Naive thymus-derived CD4-positive, alpha-beta T cell (primary cell): ENCODE results near the gene POLR2M. TPM values are rescaled to one million over a fixed set of nuclear protein-coding genes. Genes with fewer than 3 reads are reported as not detected.
A peak's percentile ranks its signal among the peaks of the same experiment; 100 is the strongest.

Source experiments
- ATAC-seq: fragments of 150-1000 bp; cut with Tn5 transposase; 2 replicates; pipeline ENCODE4 v1.10.0; 2021; ENCODE audit warnings: mild to moderate bottlenecking, moderate library complexity
- CTCF ChIA-PET: fragments of 350-600 bp; sonication (Branson Sonifier 250); formaldehyde crosslinking; loops from one replicate; lab custom pipeline; 2021; ENCODE audit warnings: antibody characterized with exemption; lab: Charles Lee
- POLR2A ChIA-PET: fragments of 350-600 bp; sonication (Branson Sonifier 250); formaldehyde crosslinking; loops from one replicate; lab custom pipeline; 2021; ENCODE audit warnings: antibody characterized with exemption, inconsistent platforms; lab: Charles Lee
- DNase-seq, 9 donors: peaks; one replicate each; pipeline versions ENCODE4 v3.0.0 to v3.0.0-alpha.2; 2020 to 2022; ENCODE audit warnings: mixed read lengths in 1 of 9
- H3K27ac ChIP-seq: one replicate; pipeline ENCODE4 v1.7.0; 2013; ENCODE audit warnings: mild to moderate bottlenecking, low read depth, low read length, moderate library complexity
- H3K27me3 ChIP-seq, 2 donors: one replicate each; pipeline ENCODE4 v1.7.0; 2013; ENCODE audit warnings: low read length in 2 of 2, mild to moderate bottlenecking in 2 of 2, moderate library complexity in 2 of 2; ENCODE audit not compliant: control insufficient read depth in 2 of 2, insufficient read depth in 2 of 2
- H3K36me3 ChIP-seq, 3 experiments: 1 replicate in 2 of 3; 2 replicates in 1 of 3; pipeline ENCODE4 v1.7.0; 2013; ENCODE audit warnings: low read length in 3 of 3, mild to moderate bottlenecking in 3 of 3, moderate library complexity in 1 of 3; ENCODE audit not compliant: insufficient read depth in 3 of 3, control insufficient read depth in 2 of 3
- H3K4me1 ChIP-seq, 2 donors: one replicate each; pipeline ENCODE4 v1.7.0; 2013; ENCODE audit warnings: low read length in 2 of 2, mild to moderate bottlenecking in 2 of 2, moderate library complexity in 1 of 2; ENCODE audit not compliant: control insufficient read depth in 2 of 2, insufficient read depth in 2 of 2
- H3K4me3 ChIP-seq: 2 replicates; pipeline ENCODE4 v1.7.0; 2013; ENCODE audit warnings: mild to moderate bottlenecking, low read length
- H3K9me3 ChIP-seq, 3 experiments: 1 replicate in 2 of 3; 2 replicates in 1 of 3; pipeline ENCODE4 v1.7.0; 2013; ENCODE audit warnings: low read length in 3 of 3; ENCODE audit not compliant: control insufficient read depth in 2 of 3
- H3K27ac Mint-ChIP-seq, 9 donors: one replicate each; pipeline ENCODE4 v1.8.0; 2020 to 2022; ENCODE audit warnings: mixed read lengths in 9 of 9, mild to moderate bottlenecking in 8 of 9, moderate library complexity in 5 of 9, inconsistent platforms in 2 of 9
- H3K27me3 Mint-ChIP-seq, 5 donors: one replicate each; pipeline ENCODE4 v1.8.0; 2021 to 2022; ENCODE audit warnings: mixed read lengths in 5 of 5, mild to moderate bottlenecking in 1 of 5
- H3K36me3 Mint-ChIP-seq, 5 donors: one replicate each; pipeline ENCODE4 v1.8.0; 2020 to 2022; ENCODE audit warnings: mixed read lengths in 5 of 5, mild to moderate bottlenecking in 3 of 5, inconsistent platforms in 1 of 5
- H3K4me1 Mint-ChIP-seq, 7 donors: one replicate each; pipeline ENCODE4 v1.8.0; 2020 to 2022; ENCODE audit warnings: mixed read lengths in 7 of 7, mild to moderate bottlenecking in 3 of 7, inconsistent platforms in 1 of 7
- H3K4me3 Mint-ChIP-seq, 10 donors: one replicate each; pipeline ENCODE4 v1.8.0; 2020 to 2022; ENCODE audit warnings: mild to moderate bottlenecking in 10 of 10, mixed read lengths in 10 of 10, moderate library complexity in 6 of 10, inconsistent platforms in 2 of 10
- H3K9me3 Mint-ChIP-seq, 11 donors: one replicate each; pipeline ENCODE4 v1.8.0; 2020 to 2022; ENCODE audit warnings: mixed read lengths in 11 of 11, mild to moderate bottlenecking in 4 of 11, inconsistent platforms in 1 of 11, moderate library complexity in 1 of 11
- intact Hi-C, 2 donors: fragments of 100-400 bp; cut with micrococcal nuclease; formaldehyde crosslinking; loops; one replicate each; pipeline ENCODE4 v1.15.1; 2023
- polyA plus RNA-seq, 2 donors: library from polyadenylated mRNA; unstranded; fragments of 300-500 nt; fragmentation: Illumina TruSeq; gene quantifications; one replicate each; pipeline ENCODE4 v1.2.3, GENCODE V29; 2021
- total RNA-seq, 6 experiments: library from RNA in 5 of 6; stranded (reverse) in 5 of 6; gene quantifications; 1 replicate in 5 of 6; 2 replicates in 1 of 6; pipeline ENCODE4 v1.2.3 and lab custom pipeline; 2021 to 2026

POLR2M gene
- total and polyA plus RNA-seq, 7 experiments from 2014 or later: 60.4 to 105 (median 74.9) TPM

GRCh38 chr15:57747206-57747896, 40.8 kb downstream of the POLR2M start:
- ChIA-PET CTCF (no interaction called here), POLR2A (no interaction called here)
- no peaks in the 10 kb centered on the region for H3K4me1 ChIP-seq
- Mint-ChIP-seq H3K27me3 (peaks cover 0 to 8% (median 0%) of the 10 kb centered on the region in 5 donors), H3K9me3 (peaks cover 0 to 6% (median 0%) of the 10 kb centered on the region in 11 donors), H3K4me1 (peaks cover 0 to 7% (median 0%) of the 10 kb centered on the region in 7 donors), H3K4me3 (peak overlapping the region; percentile 8 to 80 (median 54)), H3K36me3 (peaks cover 0 to 9% (median 5%) of the 10 kb centered on the region in 5 donors), H3K27ac (peak overlapping the region in 8 of 9 donors; percentile 32 to 77 (median 60))
- no peaks in the 10 kb centered on the region for H3K27me3 ChIP-seq
- peak overlapping the region; percentile 10 for H3K4me3 ChIP-seq
- no peaks in the 10 kb centered on the region for H3K9me3 ChIP-seq
- intact Hi-C loops: loop anchor here in 1 of 2 donors (5.0 kb wide), 1 partner anchor 325 kb away; no protein-coding TSS in a partner anchor
- H3K27ac ChIP-seq: no peak overlapping the region
- H3K36me3 ChIP-seq: no peaks in the 10 kb centered on the region
- DNase-seq: peak in 5 of 9 donors; percentile 10 to 53 (median 26)
- ATAC-seq: peak; percentile 53

- Histone ChIP-seq H3K4me3 (no peak overlapping the region), H3K27me3 (no peaks in the 10 kb centered on the region), H3K36me3 (no peaks in the 10 kb centered on the region), H3K4me1 (no peaks in the 10 kb centered on the region), H3K9me3 (no peaks in the 10 kb centered on the region), H3K27ac (no peak overlapping the region)
- DNase-seq (no peak), ATAC-seq (no peak)
- Mint-ChIP-seq H3K27ac (no peak overlapping the region), H3K27me3 (peaks cover 0 to 8% (median 0%) of the 10 kb centered on the region in 5 donors), H3K36me3 (peaks cover 0 to 3% (median 1%) of the 10 kb centered on the region in 5 donors), H3K9me3 (peaks cover 0 to 3% (median 0%) of the 10 kb centered on the region in 11 donors), H3K4me1 (peaks cover 0 to 7% (median 0%) of the 10 kb centered on the region in 7 donors), H3K4me3 (no peak overlapping the region)
- intact Hi-C loops: loop anchor here (1.0 to 5.0 kb wide), 2 partner anchors 110 to 111 kb away; no protein-coding TSS in a partner anchor
- CTCF ChIA-PET: interaction anchor here (0.7 to 1.9 kb wide), 3 partner anchors 18 to 109 kb away, joined by 3 to 5 read pairs (median 3); no protein-coding TSS in a partner anchor
- POLR2A ChIA-PET: no interaction called here
Observed at GRCh38 chr15:57751177-57751800, 44.8 kb downstream of the POLR2M start.

DNA sequence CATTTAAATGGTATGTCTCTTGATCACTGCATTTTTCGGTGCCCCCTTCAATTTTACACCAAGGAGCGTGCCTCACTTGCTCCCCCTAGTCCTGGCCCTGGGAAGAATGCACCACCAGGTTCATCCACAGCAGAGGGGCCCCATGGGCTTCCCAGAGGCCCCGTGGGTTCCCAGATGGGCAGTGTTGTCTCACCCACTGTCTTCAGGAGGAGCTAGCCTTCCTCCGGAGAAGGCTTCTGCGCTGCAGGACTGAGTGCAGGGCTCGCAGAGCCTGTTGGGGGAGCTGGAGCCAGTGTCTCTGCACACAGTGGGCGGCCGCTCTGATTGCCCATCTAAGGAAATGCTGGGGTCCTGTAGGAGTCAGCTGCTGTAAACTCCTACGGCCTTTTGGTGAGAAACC, 45.9 kb downstream of the POLR2M start:
- Histone ChIP-seq H3K9me3 (no peaks in the 10 kb centered on the region), H3K27ac (no peak overlapping the region), H3K36me3 (no peaks in the 10 kb centered on the region), H3K27me3 (no peaks in the 10 kb centered on the region), H3K4me3 (no peak overlapping the region), H3K4me1 (no peaks in the 10 kb centered on the region)
- Mint-ChIP-seq H3K4me3 (no peak overlapping the region), H3K36me3 (peaks cover 0 to 3% (median 0%) of the 10 kb centered on the region in 5 donors), H3K4me1 (peaks cover 0 to under 1% (median 0%) of the 10 kb centered on the region in 7 donors), H3K9me3 (no peaks in the 10 kb centered on the region), H3K27me3 (peaks cover 0 to 8% (median 0%) of the 10 kb centered on the region in 5 donors), H3K27ac (no peak overlapping the region)
- ChIA-PET POLR2A (no interaction called here), CTCF (interaction anchor here (0.7 kb wide), 1 partner anchor 109 kb away, joined by 3 read pairs; no protein-coding TSS in a partner anchor)
- ATAC-seq (no peak), DNase-seq (no peak)
- intact Hi-C loops: loop anchor here in 1 of 2 donors (5.0 kb wide), 1 partner anchor 110 kb away; no protein-coding TSS in a partner anchor

DNA sequence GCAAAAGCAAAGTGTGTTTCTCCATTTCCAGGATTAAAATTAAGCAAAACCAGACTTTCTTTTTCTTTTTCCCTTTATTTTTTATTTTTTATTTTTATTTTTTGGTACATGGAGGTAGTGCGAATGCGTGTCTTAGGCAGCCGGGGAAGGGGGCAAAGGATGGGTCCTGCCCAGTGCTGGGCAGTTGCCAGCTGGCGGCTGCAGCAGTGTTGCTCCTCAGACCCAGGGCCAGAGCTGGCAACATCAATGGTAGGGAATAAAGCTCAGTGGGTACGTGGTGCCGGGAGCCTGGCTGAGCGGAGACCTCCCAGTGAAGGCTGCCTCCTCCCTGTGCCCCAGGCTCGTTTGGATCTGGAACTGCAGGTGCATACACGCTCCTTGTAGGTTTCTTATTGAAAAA, 46.3 kb downstream of the POLR2M start:
- H3K36me3 ChIP-seq: no peaks in the 10 kb centered on the region
- Mint-ChIP-seq H3K4me1 (no peaks in the 10 kb centered on the region), H3K36me3 (peaks cover 0 to 3% (median 0%) of the 10 kb centered on the region in 5 donors), H3K4me3 (no peak overlapping the region), H3K27ac (no peak overlapping the region), H3K9me3 (no peaks in the 10 kb centered on the region), H3K27me3 (peaks cover 0 to 9% (median 0%) of the 10 kb centered on the region in 5 donors)
- ChIA-PET POLR2A (no interaction called here), CTCF (interaction anchor here (0.6 to 0.7 kb wide), 2 partner anchors 77 to 108 kb away, joined by 3 read pairs; no protein-coding TSS in a partner anchor)
- H3K9me3 ChIP-seq: no peaks in the 10 kb centered on the region
- H3K4me1 ChIP-seq: no peaks in the 10 kb centered on the region
- ATAC-seq (no peak), DNase-seq (no peak)
- no peak overlapping the region for H3K27ac ChIP-seq
- H3K27me3 ChIP-seq: no peaks in the 10 kb centered on the region
- intact Hi-C loops: loop anchor here in 1 of 2 donors (5.0 kb wide), 1 partner anchor 109 kb away; no protein-coding TSS in a partner anchor
- H3K4me3 ChIP-seq: no peak overlapping the region

DNA sequence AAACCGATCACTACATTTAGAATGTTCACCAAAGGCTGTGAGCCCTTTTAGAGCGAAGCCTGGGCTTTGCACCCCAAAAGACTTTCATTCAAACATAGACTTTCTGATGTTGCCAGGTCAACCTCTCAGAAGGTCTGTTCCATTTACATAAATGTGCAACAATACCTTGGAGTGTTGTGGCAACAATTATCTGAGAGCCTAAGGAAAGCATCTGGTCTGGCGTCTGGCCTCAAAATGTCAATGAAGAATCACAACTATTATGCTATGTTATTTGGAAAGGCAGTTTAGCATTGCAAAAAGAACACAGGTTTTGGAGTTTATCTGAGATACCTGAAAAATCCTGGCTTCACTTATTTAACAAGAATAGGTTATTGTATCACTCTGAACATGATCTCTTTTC, 50.0 kb downstream of the POLR2M start:
- Mint-ChIP-seq H3K36me3 (peaks cover 0 to 3% (median 0%) of the 10 kb centered on the region in 5 donors), H3K9me3 (no peaks in the 10 kb centered on the region), H3K27me3 (peaks cover 0 to 15% (median 0%) of the 10 kb centered on the region in 5 donors), H3K27ac (no peak overlapping the region), H3K4me1 (no peaks in the 10 kb centered on the region), H3K4me3 (no peak overlapping the region)
- no peaks in the 10 kb centered on the region for H3K36me3 ChIP-seq
- H3K27ac ChIP-seq: no peak overlapping the region
- POLR2A ChIA-PET: no interaction called here
- CTCF ChIA-PET: no interaction called here
- H3K27me3 ChIP-seq: no peaks in the 10 kb centered on the region
- H3K4me3 ChIP-seq: no peak overlapping the region
- intact Hi-C loops: no loop called here
- DNase-seq (no peak), ATAC-seq (no peak)
- no peaks in the 10 kb centered on the region for H3K9me3 ChIP-seq
- H3K4me1 ChIP-seq: no peaks in the 10 kb centered on the region

DNA sequence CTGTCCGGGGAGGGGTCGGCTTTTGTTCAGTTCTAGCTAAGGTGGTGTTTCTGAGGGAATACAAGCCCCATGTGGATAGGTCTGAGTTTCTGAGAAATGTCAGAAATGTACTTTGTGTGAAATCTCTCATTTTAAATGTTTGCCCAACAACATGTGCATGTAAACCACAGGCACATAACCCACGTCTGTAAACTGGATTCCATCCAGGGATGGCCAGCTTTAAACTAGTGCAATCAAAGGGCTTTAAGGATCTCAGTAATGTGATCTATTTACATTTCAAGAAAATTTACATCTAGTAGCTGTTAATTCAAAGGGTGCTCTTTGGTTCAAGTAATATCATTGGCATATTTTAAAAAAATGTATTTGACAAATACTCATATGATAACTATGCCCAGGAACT, 52.0 kb downstream of the POLR2M start:
- H3K9me3 Mint-ChIP-seq: no peaks in the 10 kb centered on the region
- Histone ChIP-seq H3K4me1 (no peaks in the 10 kb centered on the region), H3K36me3 (no peaks in the 10 kb centered on the region), H3K27ac (no peak overlapping the region), H3K4me3 (no peak overlapping the region), H3K9me3 (no peaks in the 10 kb centered on the region), H3K27me3 (no peaks in the 10 kb centered on the region)
- no peak overlapping the region for H3K4me3 Mint-ChIP-seq
- H3K4me1 Mint-ChIP-seq: peaks cover 0 to 4% (median 0%) of the 10 kb centered on the region in 7 donors
- H3K27me3 Mint-ChIP-seq: peaks cover 0 to 31% (median 0%) of the 10 kb centered on the region in 5 donors
- ChIA-PET POLR2A (no interaction called here), CTCF (no interaction called here)
- DNase-seq: no peak
- intact Hi-C loops: no loop called here
- no peak overlapping the region for H3K27ac Mint-ChIP-seq
- H3K36me3 Mint-ChIP-seq: peaks cover 0 to 4% (median 0%) of the 10 kb centered on the region in 5 donors
- ATAC-seq: no peak
